ENCODE data around the gene CSRNP3. TPM values are rescaled to one million over a fixed set of nuclear protein-coding genes. Genes with fewer than 3 reads are reported as not detected.

CSRNP3 gene
- total RNA-seq, 4 donors from 2014 or later: 0.37 to 11.1 (median 3.2) TPM

DNA sequence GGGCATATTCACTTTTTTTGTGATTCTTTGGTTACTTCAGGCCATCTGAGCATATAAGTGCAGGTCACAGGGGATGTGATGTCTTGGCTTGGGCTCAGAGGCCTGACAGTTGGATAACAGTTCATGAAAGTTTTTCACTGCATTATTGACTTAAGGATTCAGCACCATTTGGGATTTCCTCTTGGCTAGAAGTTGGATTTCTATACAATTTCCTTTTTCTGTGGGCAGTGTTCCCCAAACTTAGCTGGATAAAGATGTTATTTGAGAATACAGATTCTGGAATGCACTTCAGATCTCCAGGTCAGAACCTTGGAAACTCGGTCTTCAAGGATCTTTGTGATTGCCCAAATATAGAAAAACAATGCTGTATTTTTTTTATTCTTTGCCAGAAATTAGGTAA, 246.6 kb downstream of the CSRNP3 start:
- Histone ChIP-seq H3K4me1 (no peaks in the 10 kb centered on the region), H3K27ac (no peak overlapping the region), H3K36me3 (no peaks in the 10 kb centered on the region), H3K9me3 (no peaks in the 10 kb centered on the region), H3K27me3 (no peaks in the 10 kb centered on the region), H3K4me3 (no peak overlapping the region)
- 77 to 80% methylated on average over 1 of the region's 1 CpG for WGBS, 2 donors (ENCODE audit: low coverage in 1 of 2)
- in situ Hi-C loops (cut with MboI; ENCODE audit: low pct_ligation_motif_present in 1 of 4, low pct_unique_long_range_greater_than_20kb in 1 of 4, low sequenced_read_pairs in 3 of 4) (no loop called here), intact Hi-C loops (cut with DNase I; ENCODE audit: low total_unique reads) (no loop called here)
- TF ChIP-seq, protein P1, sequence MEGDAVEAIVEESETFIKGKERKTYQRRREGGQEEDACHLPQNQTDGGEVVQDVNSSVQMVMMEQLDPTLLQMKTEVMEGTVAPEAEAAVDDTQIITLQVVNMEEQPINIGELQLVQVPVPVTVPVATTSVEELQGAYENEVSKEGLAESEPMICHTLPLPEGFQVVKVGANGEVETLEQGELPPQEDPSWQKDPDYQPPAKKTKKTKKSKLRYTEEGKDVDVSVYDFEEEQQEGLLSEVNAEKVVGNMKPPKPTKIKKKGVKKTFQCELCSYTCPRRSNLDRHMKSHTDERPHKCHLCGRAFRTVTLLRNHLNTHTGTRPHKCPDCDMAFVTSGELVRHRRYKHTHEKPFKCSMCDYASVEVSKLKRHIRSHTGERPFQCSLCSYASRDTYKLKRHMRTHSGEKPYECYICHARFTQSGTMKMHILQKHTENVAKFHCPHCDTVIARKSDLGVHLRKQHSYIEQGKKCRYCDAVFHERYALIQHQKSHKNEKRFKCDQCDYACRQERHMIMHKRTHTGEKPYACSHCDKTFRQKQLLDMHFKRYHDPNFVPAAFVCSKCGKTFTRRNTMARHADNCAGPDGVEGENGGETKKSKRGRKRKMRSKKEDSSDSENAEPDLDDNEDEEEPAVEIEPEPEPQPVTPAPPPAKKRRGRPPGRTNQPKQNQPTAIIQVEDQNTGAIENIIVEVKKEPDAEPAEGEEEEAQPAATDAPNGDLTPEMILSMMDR (IDR thresholded peaks at IDR 0.05): no peak
- no peak for DNase-seq

- TF ChIP-seq, protein P1 (IDR thresholded peaks at IDR 0.05): no peak
- no peak for TF ChIP-seq POLR2AphosphoS5 (IDR thresholded peaks at IDR 0.05)
- TF ChIP-seq EP300 (IDR thresholded peaks at IDR 0.05; ENCODE audit: low read depth): no peak
- no peak for TF ChIP-seq POLR2A (IDR thresholded peaks at IDR 0.05)
- Histone ChIP-seq H3K27ac (no peak overlapping the region), H3K27me3 (peaks cover 7% of the 10 kb centered on the region), H3K4me1 (no peaks in the 10 kb centered on the region), H3K4me3 (no peak overlapping the region), H3K9me3 (no peaks in the 10 kb centered on the region), H3K36me3 (no peaks in the 10 kb centered on the region)
- intact Hi-C loops (cut with DNase I; ENCODE audit: low total_unique reads) (no loop called here), in situ Hi-C loops (cut with MboI; ENCODE audit: low pct_ligation_motif_present in 1 of 4, low pct_unique_long_range_greater_than_20kb in 1 of 4, low sequenced_read_pairs in 3 of 4) (no loop called here)
- 21 to 55% methylated on average over 1 of the region's 1 CpG for WGBS, 2 donors (ENCODE audit: low coverage in 1 of 2)
- DNase-seq: no peak
Measured at GRCh38 chr2:165718610-165719210, 249.2 kb downstream of the CSRNP3 start.

- no peak for DNase-seq
- TF ChIP-seq EP300 (IDR thresholded peaks at IDR 0.05; ENCODE audit: low read depth) (no peak), POLR2AphosphoS5 (IDR thresholded peaks at IDR 0.05) (no peak), POLR2A (IDR thresholded peaks at IDR 0.05) (no peak)
- TF ChIP-seq, protein P1 (IDR thresholded peaks at IDR 0.05): no peak
- Histone ChIP-seq H3K27ac (no peak overlapping the region), H3K4me1 (no peaks in the 10 kb centered on the region), H3K27me3 (peaks cover 7% of the 10 kb centered on the region), H3K4me3 (no peak overlapping the region), H3K9me3 (no peaks in the 10 kb centered on the region), H3K36me3 (no peaks in the 10 kb centered on the region)
- intact Hi-C loops (cut with DNase I; ENCODE audit: low total_unique reads): no loop called here
- in situ Hi-C loops (cut with MboI; ENCODE audit: low pct_ligation_motif_present in 1 of 4, low pct_unique_long_range_greater_than_20kb in 1 of 4, low sequenced_read_pairs in 3 of 4): no loop called here
Measured at GRCh38 chr2:165720511-165720910, 251.0 kb downstream of the CSRNP3 start.

DNA sequence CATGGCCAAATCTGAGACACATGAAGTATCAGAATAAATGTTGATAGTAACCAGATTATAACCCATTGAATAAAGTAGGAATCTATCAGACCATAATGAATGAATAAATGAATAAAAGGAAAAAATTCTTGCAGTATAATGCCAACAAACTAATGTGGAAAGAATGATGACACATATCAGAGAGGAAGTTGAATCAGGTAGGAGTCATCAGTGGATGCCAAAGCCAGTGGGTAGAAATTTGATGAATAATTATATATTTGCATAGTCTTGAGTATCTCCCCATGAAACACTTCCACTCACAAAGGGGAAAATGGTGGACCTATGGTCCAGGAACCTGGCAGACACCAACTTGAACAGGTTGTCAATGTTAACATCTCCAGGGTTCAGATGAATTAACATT, 255.9 kb downstream of the CSRNP3 start:
- intact Hi-C loops (cut with DNase I; ENCODE audit: low total_unique reads) (no loop called here), in situ Hi-C loops (cut with MboI; ENCODE audit: low pct_ligation_motif_present in 1 of 4, low pct_unique_long_range_greater_than_20kb in 1 of 4, low sequenced_read_pairs in 3 of 4) (no loop called here)
- H3K36me3 ChIP-seq: no peaks in the 10 kb centered on the region
- H3K27me3 ChIP-seq: peaks cover 7% of the 10 kb centered on the region
- H3K9me3 ChIP-seq: no peaks in the 10 kb centered on the region
- H3K4me3 ChIP-seq: no peak overlapping the region
- no peaks in the 10 kb centered on the region for H3K4me1 ChIP-seq
- no peak overlapping the region for H3K27ac ChIP-seq
- DNase-seq: no peak
- TF ChIP-seq POLR2AphosphoS5 (IDR thresholded peaks at IDR 0.05) (no peak), EP300 (IDR thresholded peaks at IDR 0.05; ENCODE audit: low read depth) (no peak), POLR2A (IDR thresholded peaks at IDR 0.05) (no peak)
- TF ChIP-seq, protein P1 (IDR thresholded peaks at IDR 0.05): no peak

Other genes with a start within 250 kb of the CSRNP3 start
- gene SCN2A, start 230.3 kb upstream of the CSRNP3 start, total RNA-seq: under 1 TPM in 2 of 4 donors, not detected in 2; 0.14 to 0.32 TPM